Thyroid gland (tissue), 4 donors: ENCODE results near the gene YJEFN3. TPM values are rescaled to one million over a fixed set of nuclear protein-coding genes. Genes with fewer than 3 reads are reported as not detected.

Experiments used
- DNase-seq, 2 donors: peaks; one replicate each; pipeline ENCODE4 v3.0.0-alpha.2; 2019
- H3K27ac ChIP-seq, 3 donors: fragments of 200-600 bp; sonication (generic); 1 replicate in 2 of 3; 2 replicates in 1 of 3; pipeline ENCODE4 v1.5.1; 2016 to 2019; ENCODE audit warnings: mild to moderate bottlenecking in 1 of 3, moderate library complexity in 1 of 3
- H3K27me3 ChIP-seq: fragments of 200-600 bp; sonication (generic); one replicate; pipeline ENCODE4 v1.5.1; 2019
- H3K36me3 ChIP-seq, 2 donors: fragments of 200-600 bp; sonication (generic); one replicate each; pipeline ENCODE4 v1.5.1; 2016 to 2019
- H3K4me1 ChIP-seq, 2 donors: fragments of 200-600 bp; sonication (generic); one replicate each; pipeline ENCODE4 v1.5.1; 2017 to 2019
- H3K4me3 ChIP-seq, 3 donors: fragments of 200-600 bp; sonication (generic); replicated peaks in 1 of 3; 1 replicate in 2 of 3; 2 replicates in 1 of 3; pipeline ENCODE4 v1.5.1; 2016; ENCODE audit warnings: mild to moderate bottlenecking in 1 of 3
- H3K9me3 ChIP-seq: fragments of 200-600 bp; sonication (generic); one replicate; pipeline ENCODE4 v1.5.1; 2017
- CTCF ChIP-seq, 6 experiments: fragments of 200-600 bp in 3 of 6; fragments of 450-650 bp in 3 of 6; sonication (generic) in 3 of 6; IDR thresholded peaks; one replicate each; pipeline ENCODE4 v1.5.1; 2016 to 2019; ENCODE audit warnings: antibody characterized with exemption in 6 of 6, mild to moderate bottlenecking in 2 of 6, inconsistent platforms in 1 of 6, moderate library complexity in 1 of 6
- POLR2A ChIP-seq, 2 donors: fragments of 450-650 bp; IDR thresholded peaks; one replicate each; pipeline ENCODE4 v1.6.1; 2017; ENCODE audit warnings: antibody characterized with exemption in 2 of 2, mild to moderate bottlenecking in 2 of 2, moderate library complexity in 1 of 2
- WGBS, 2 donors: methylation state at CpG; one replicate each; pipeline ENCODE4 v1.1.5; 2017; 5-methylcytosine and 5-hydroxymethylcytosine counted together
- intact Hi-C: fragments of 100-400 bp; cut with DNase I; formaldehyde crosslinking; loops from one replicate; pipeline ENCODE4 v1.15.1; 2023
- total RNA-seq, 4 donors: library from RNA; depleted of rRNA; stranded (reverse); fragments of >200 nt; gene quantifications; one replicate each; pipeline ENCODE4 v1.2.3, GENCODE V29; 2016

YJEFN3 gene
- total RNA-seq, 4 donors from 2014 or later = 1.9 to 7.2 (median 2.6) TPM; not detected in 1

- 43 to 56% methylated on average over 12 to 14 of the region's 14 CpGs for WGBS, 2 donors
- intact Hi-C loops = no loop called here
- Histone ChIP-seq H3K27ac (peak overlapping the region; percentile 65 to 87 (median 70)), H3K9me3 (no peaks in the 10 kb centered on the region), H3K36me3 (peaks cover 3 to 11% of the 10 kb centered on the region in 2 donors), H3K4me3 (no peak overlapping the region), H3K4me1 (peaks cover 27 to 36% of the 10 kb centered on the region in 2 donors), H3K27me3 (no peaks in the 10 kb centered on the region)
- peak; percentile 82 to 83 for DNase-seq
- TF ChIP-seq CTCF (IDR thresholded peaks at IDR 0.05) = peak in 1 of 6 experiments; percentile 5
- TF ChIP-seq POLR2A (IDR thresholded peaks at IDR 0.05) = no peak
These were observed 39.6 kb upstream of the YJEFN3 start for GRCh38 chr19:19488875-19489690.

GRCh38 chr19:19489804-19490204 lies 38.9 kb upstream of the YJEFN3 start:
- WGBS, 2 donors = 85 to 94% methylated on average over 3 to 9 of the region's 9 CpGs
- peaks cover 11 to 15% of the 10 kb centered on the region in 2 donors for H3K36me3 ChIP-seq
- peaks cover 27 to 35% of the 10 kb centered on the region in 2 donors for H3K4me1 ChIP-seq
- intact Hi-C loops = loop anchor here (2.0 kb wide), 1 partner anchor 123 kb away; no protein-coding TSS in a partner anchor
- no peak overlapping the region for H3K4me3 ChIP-seq
- H3K9me3 ChIP-seq = no peaks in the 10 kb centered on the region
- no peak for DNase-seq
- no peak for TF ChIP-seq CTCF (IDR thresholded peaks at IDR 0.05)
- no peak for TF ChIP-seq POLR2A (IDR thresholded peaks at IDR 0.05)
- H3K27me3 ChIP-seq = no peaks in the 10 kb centered on the region
- peak overlapping the region; percentile 65 to 87 (median 70) for H3K27ac ChIP-seq

- peak; percentile 44 to 91 (median 82) for TF ChIP-seq CTCF (IDR thresholded peaks at IDR 0.05)
- TF ChIP-seq POLR2A (IDR thresholded peaks at IDR 0.05) = no peak
- 27 to 33% methylated on average over 19 to 20 of the region's 20 CpGs for WGBS, 2 donors
- Histone ChIP-seq H3K27ac (peak overlapping the region; percentile 65 to 87 (median 70)), H3K9me3 (no peaks in the 10 kb centered on the region), H3K4me1 (peaks cover 27 to 32% of the 10 kb centered on the region in 2 donors), H3K4me3 (no peak overlapping the region), H3K27me3 (no peaks in the 10 kb centered on the region), H3K36me3 (peaks cover 11 to 15% of the 10 kb centered on the region in 2 donors)
- intact Hi-C loops = loop anchor here (2.0 kb wide), 1 partner anchor 124 kb away; no protein-coding TSS in a partner anchor
- peak; percentile 81 to 85 for DNase-seq
These were observed 38.3 kb upstream of the YJEFN3 start for GRCh38 chr19:19490214-19490968.

- Histone ChIP-seq H3K9me3 (no peaks in the 10 kb centered on the region), H3K4me1 (peaks cover 27 to 32% of the 10 kb centered on the region in 2 donors), H3K36me3 (peaks cover 21 to 24% of the 10 kb centered on the region in 2 donors), H3K27me3 (no peaks in the 10 kb centered on the region), H3K4me3 (no peak overlapping the region), H3K27ac (no peak overlapping the region)
- intact Hi-C loops = loop anchor here (2.0 kb wide), 1 partner anchor 125 kb away; no protein-coding TSS in a partner anchor
- no peak for TF ChIP-seq CTCF (IDR thresholded peaks at IDR 0.05)
- no peak for TF ChIP-seq POLR2A (IDR thresholded peaks at IDR 0.05)
- no peak for DNase-seq
- 77 to 87% methylated on average over 13 to 15 of the region's 15 CpGs for WGBS, 2 donors
These were observed 37.2 kb upstream of the YJEFN3 start for GRCh38 chr19:19491321-19492025.
